ENCODE data around the gene ZNF407.

The ZNF407 gene

DNA sequence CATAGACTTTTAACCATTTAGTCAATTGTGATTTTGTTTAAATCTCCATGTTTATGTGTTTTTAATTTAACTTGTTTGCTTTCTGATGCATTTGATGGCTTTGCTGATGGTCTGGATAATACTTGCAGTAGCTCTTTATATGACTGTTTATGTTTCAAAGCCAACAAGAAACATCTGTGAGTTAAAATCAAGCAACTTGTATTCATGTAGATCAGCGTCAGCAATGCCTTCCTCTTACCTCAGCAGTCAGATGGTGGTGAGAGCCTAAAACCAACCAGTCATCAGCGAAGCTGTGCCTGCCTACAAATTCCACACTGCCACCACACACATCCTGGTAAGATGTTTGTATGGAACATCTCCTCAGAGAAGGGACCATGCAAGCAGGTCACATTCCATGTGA, 379.4 kb downstream of the ZNF407 start:
- no peak overlapping the region for H3K4me3 ChIP-seq (ENCODE audit: control insufficient read depth, low read depth, low read length)
- TF ChIP-seq, protein P1, sequence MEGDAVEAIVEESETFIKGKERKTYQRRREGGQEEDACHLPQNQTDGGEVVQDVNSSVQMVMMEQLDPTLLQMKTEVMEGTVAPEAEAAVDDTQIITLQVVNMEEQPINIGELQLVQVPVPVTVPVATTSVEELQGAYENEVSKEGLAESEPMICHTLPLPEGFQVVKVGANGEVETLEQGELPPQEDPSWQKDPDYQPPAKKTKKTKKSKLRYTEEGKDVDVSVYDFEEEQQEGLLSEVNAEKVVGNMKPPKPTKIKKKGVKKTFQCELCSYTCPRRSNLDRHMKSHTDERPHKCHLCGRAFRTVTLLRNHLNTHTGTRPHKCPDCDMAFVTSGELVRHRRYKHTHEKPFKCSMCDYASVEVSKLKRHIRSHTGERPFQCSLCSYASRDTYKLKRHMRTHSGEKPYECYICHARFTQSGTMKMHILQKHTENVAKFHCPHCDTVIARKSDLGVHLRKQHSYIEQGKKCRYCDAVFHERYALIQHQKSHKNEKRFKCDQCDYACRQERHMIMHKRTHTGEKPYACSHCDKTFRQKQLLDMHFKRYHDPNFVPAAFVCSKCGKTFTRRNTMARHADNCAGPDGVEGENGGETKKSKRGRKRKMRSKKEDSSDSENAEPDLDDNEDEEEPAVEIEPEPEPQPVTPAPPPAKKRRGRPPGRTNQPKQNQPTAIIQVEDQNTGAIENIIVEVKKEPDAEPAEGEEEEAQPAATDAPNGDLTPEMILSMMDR (conservative IDR thresholded peaks at IDR 0.05; ENCODE audit: control insufficient read depth, insufficient read depth, low read depth, low read length), result no peak
- DNase-seq (ENCODE audit: low read depth), result no peak

DNA sequence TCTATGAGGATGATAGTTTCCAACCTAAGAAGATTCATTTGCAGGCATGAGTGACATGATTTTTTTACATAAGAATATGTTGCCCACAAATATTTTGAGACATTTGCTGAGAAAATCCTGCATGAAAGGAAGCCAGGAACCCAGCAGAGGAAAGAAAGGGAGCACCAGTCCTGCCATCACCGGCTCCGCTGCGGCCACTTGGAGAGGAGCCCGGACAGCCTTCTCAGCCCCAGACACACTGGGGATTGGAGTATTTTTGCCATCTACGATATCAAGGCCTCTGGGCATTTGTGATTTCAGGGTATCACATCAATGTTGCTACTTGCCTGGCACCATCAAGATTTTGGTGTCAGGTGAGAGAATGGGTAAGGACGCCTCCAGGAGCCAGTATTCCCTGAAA, 383.0 kb downstream of the ZNF407 start:
- no peak for DNase-seq (ENCODE audit: low read depth)
- TF ChIP-seq, protein P1 (conservative IDR thresholded peaks at IDR 0.05; ENCODE audit: control insufficient read depth, insufficient read depth, low read depth, low read length), result no peak
- H3K4me3 ChIP-seq (ENCODE audit: control insufficient read depth, low read depth, low read length), result no peak overlapping the region

DNA sequence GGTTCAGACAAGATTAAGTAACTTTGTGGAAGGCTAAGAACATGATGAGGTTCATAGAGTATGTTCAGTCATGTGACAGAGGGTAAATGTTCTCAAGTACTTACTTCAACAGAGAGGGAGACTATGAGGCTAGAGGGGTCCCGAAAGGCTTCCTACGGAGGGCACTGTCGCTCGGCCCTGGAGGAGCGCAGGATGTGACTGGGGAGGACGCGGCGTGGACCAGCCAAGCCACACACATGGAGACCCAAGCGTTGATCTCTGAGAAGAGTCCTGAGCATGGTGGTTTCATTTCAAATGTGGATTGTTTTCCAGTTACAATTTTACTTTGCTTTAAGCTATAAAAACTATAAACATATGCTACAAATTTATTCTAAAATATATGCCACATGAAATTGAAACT, 383.8 kb downstream of the ZNF407 start:
- TF ChIP-seq, protein P1 (conservative IDR thresholded peaks at IDR 0.05; ENCODE audit: control insufficient read depth, insufficient read depth, low read depth, low read length), result no peak
- no peak for DNase-seq (ENCODE audit: low read depth)
- no peak overlapping the region for H3K4me3 ChIP-seq (ENCODE audit: control insufficient read depth, low read depth, low read length)

DNA sequence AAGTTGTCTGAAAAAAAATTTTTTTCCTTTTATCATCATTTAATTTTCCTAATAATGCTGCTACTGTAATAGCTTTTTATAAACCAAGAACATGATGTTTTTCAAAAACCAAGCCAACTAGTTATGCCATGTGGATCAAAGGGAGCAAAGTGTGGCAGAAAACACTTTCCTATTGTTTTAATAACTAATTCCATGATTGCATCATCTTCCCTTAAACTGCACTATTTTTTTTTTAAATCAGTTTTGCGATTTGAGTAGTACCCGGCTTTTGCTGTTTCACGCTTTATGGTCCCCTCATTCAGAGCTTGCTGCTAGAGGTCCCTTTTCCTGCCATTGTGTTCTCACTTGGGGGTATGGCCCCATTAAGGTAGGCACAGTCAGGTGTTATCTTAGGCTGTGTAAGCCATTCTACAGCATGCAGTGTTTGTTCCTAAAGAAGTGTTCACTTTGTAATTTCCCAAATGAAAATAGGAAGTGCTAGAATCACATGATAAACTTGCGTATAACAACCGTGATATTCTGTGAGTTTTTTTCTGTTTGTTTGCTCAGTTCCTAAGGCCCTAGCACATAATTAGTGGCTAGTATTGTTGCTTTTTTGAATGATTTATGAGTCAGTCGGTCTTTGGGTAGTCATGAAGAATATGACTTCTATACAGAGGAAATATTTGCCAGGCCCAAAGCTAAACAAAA, 385.4 kb downstream of the ZNF407 start:
- TF ChIP-seq, protein P1 (conservative IDR thresholded peaks at IDR 0.05; ENCODE audit: control insufficient read depth, insufficient read depth, low read depth, low read length), result no peak
- DNase-seq (ENCODE audit: low read depth), result no peak
- no peak overlapping the region for H3K4me3 ChIP-seq (ENCODE audit: control insufficient read depth, low read depth, low read length)

DNA sequence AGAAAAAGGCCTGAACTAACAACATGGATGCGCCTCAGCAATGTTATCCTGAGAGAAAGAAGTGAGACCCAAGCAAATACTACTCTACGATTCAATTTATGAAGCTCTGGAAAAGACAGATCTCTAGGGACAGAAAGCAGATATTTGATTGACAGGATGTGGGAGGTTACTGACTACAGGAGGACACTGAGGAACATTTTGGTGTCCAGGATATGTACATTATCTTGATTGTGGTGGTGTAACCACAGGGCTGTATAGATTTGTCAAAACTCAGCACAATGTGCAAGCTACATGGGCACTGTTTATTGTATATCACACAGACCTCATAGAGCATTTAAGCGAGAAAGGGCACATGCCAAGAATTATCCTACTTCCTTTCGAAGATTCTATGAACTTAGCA, 391.5 kb downstream of the ZNF407 start:
- no peak for DNase-seq (ENCODE audit: low read depth)
- TF ChIP-seq, protein P1 (conservative IDR thresholded peaks at IDR 0.05; ENCODE audit: control insufficient read depth, insufficient read depth, low read depth, low read length), result no peak

DNA sequence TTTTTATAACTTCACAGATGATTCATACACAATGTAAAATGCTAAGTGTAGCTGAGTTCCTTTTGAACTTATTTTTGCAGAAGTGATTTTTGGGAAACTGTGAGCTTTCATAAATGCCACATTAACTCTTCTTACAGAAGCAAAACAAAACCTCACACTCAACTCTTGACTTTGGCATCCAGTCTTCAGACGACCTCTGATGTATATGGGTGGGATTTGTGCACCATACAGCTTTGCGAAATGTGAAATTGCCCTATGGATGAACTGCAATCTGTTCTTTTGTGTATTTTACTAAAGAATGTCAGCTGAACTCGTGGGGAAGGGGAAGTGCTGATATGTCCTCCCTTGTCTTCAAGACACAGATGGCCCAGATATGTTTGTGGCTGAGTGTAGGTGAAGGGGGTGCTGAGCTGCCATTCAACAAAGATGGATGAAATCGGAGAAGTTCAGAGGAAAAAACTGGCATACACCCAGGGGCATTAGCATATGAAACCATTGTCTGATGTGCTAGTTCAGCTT, 393.0 kb downstream of the ZNF407 start:
- no peak for DNase-seq (ENCODE audit: low read depth)
- no peak overlapping the region for H3K4me3 ChIP-seq (ENCODE audit: control insufficient read depth, low read depth, low read length)

More for the DNA sequence above, 391.5 kb downstream of the ZNF407 start:
- no peak overlapping the region for H3K4me3 ChIP-seq (ENCODE audit: control insufficient read depth, low read depth, low read length)

More for the DNA sequence above, 393.0 kb downstream of the ZNF407 start:
- TF ChIP-seq, protein P1 (conservative IDR thresholded peaks at IDR 0.05; ENCODE audit: control insufficient read depth, insufficient read depth, low read depth, low read length), result no peak

Data from fibroblast of mammary gland (primary cell).